ENCODE data around the gene SLC25A33.

SLC25A33 gene

DNA sequence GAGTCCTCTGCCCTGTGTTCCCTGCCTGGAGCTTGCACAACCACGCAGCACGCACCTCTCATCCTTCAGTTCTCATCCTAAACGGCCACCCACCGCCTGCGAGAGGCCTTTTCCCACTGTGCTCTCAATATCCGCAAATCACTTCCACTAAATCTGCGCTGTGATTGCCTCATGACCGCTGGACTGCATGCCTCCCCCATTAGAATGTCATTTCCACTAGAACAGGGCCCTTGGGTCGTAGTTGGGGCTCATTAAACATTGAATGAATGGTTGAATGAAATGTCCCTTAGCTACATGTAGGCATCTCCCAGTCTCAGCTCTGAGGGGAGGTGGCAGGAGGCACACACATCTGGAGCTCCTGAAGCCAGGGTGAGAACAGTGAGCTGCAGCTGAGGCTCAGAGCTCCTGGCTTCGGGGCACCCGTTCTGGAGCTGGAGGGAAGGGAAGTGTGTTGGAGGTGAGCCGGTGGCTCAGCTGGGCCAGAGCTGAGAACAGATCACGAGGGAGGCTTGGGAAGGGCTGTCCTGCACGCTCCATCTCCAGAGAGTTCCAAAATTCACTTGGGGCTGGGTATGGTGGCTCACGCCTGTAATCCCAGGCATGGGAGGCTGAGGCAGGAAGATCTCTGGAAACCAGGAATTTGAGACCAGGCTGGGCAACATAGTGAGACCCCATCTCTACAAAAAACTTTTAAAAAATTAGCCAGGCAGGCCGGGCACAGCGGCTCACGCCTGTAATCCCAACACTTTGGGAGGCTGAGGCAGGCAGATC, 79.8 kb downstream of the SLC25A33 start:
- in situ Hi-C loops (cut with MboI; ENCODE audit: low sequenced_read_pairs): no loop called here

DNA sequence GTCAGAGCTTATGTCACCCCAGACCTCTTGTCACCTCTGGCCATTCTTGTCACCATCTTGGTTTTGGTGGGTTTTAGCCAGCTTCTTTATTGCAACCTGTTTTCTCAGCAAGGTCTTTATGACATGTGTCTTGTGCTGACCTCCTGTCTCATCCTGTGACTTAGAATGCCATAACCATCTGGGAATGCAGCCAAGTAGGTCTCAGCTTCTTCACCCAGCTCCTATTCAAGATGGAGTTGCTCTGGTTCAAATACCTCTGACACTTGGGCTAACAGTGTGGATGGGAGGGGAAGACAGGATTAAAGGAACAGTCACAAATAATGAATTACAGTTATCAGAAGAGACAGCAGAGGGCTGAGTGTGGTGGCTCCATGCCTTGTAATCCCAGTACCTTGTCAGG, 81.8 kb downstream of the SLC25A33 start:
- in situ Hi-C loops (cut with MboI; ENCODE audit: low sequenced_read_pairs): loop anchor here (10.0 kb wide), 1 partner anchor 244 kb away; no protein-coding TSS in a partner anchor

- in situ Hi-C loops (cut with MboI; ENCODE audit: low sequenced_read_pairs): loop anchor here (10.0 kb wide), 1 partner anchor 241 kb away; no protein-coding TSS in a partner anchor
Measured at GRCh38 chr1:9624081-9624480, 84.8 kb downstream of the SLC25A33 start.

GRCh38 chr1:9625030-9625429, 85.8 kb downstream of the SLC25A33 start:
- in situ Hi-C loops (cut with MboI; ENCODE audit: low sequenced_read_pairs): loop anchor here (5.0 to 10.0 kb wide), 2 partner anchors 92 to 240 kb away; no protein-coding TSS in a partner anchor

DNA sequence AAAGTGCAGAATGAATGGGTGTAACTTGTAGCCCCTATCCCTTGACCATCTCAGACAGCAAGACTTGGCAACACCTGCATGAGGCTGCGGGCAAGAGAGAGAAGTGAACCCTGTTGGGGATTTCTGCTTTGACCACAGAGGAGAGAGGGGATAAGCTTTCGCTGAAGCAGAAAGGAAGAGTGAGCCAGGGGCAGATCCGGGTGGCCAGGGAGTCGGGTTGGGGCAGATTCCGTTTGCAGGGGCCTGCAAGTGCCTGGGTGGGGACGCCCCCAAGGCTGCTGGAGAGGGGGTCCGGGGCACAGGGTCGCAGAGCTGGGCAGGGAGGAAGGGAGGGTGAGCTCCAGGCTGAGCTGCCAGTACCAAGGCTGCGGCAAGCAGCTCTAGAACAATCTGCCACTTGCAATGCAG, 86.9 kb downstream of the SLC25A33 start:
- in situ Hi-C loops (cut with MboI; ENCODE audit: low sequenced_read_pairs): loop anchor here (5.0 to 10.0 kb wide), 2 partner anchors 91 to 239 kb away; no protein-coding TSS in a partner anchor

- in situ Hi-C loops (cut with MboI; ENCODE audit: low sequenced_read_pairs): loop anchor here (5.0 to 10.0 kb wide), 2 partner anchors 89 to 236 kb away; no protein-coding TSS in a partner anchor
Measured at GRCh38 chr1:9628541-9629444, 89.5 kb downstream of the SLC25A33 start.

GRCh38 chr1:9629445-9630201, 90.4 kb downstream of the SLC25A33 start:
- in situ Hi-C loops (cut with MboI; ENCODE audit: low sequenced_read_pairs): loop anchor here (5.0 to 10.0 kb wide), 2 partner anchors 88 to 235 kb away; no protein-coding TSS in a partner anchor

DNA sequence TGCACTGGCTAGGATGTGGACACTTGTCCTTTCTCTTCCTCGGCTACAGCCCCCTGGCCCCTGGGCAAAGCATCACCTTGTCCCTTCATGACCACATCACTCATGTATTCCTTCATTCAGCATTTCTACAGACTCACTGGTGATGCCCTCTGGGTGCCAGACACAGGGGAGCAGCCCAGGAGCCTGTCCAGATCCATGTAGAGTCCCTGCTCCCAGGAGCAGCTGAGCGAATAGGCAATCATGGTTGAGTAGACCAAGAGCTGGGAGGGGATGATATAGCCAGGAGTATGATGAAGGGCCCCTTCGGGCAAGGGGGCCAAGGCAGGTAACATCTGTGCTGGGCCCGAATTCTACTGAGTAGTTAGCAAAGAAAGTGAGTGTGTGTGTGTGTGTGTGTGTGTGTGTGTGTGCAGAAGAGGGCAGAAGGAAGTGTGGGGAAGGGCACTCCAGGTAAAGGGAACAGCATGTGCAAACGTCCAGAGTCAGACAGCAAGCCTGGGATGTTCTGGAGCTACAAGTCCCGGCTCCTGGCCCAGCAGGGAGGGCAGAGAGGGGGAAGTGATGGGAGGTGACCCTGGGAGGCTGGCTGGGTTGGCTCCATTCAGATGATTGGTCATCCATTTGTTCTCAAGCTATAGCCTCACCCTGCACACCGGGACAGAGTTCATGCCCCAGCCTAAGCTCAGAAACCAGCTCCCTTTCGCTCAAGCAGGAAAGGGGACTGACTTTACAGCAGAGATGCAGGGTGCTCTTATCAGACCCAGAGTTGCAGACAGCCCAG, 91.3 kb downstream of the SLC25A33 start:
- in situ Hi-C loops (cut with MboI; ENCODE audit: low sequenced_read_pairs): no loop called here

DNA sequence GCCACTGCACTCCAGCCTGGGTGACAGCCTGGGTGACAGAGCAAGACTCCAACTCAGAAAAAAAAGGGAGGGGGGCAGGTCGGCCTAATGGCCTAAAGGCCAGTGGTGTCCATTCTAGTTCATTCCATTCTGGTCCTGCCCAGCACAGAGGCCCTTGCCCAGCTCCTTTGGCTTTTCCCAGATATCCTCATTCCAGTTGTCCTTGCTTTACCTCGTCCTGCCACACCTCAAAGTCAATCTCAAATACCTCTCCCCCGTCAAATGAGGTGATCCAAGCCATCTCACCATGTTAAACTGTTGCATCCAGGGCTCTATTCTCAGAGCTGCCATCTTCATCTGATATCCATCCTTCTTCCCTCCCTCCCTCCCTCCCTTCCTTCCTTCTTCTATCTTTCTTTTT, 92.3 kb downstream of the SLC25A33 start:
- in situ Hi-C loops (cut with MboI; ENCODE audit: low sequenced_read_pairs): no loop called here

GRCh38 chr1:9633493-9633892, 94.2 kb downstream of the SLC25A33 start:
- in situ Hi-C loops (cut with MboI; ENCODE audit: low sequenced_read_pairs): no loop called here

DNA sequence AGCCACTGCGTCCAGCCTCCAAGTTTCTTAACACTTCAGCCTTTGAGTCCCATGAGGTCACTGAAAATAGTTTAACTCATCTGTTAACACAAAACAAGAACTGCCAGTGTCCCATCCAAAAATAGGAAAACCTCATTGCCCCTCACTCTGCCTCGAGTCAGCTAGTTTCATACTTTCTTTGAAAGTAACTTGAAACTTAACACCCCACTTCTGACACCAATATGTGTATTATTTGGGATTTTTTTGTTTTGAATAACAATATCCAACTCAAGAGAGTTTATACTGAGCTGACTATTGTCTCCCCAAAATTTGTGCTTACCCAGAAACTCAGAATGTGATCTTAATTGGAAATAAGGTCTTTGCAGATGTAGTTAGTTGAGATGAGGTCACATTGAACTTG, 95.3 kb downstream of the SLC25A33 start:
- in situ Hi-C loops (cut with MboI; ENCODE audit: low sequenced_read_pairs): no loop called here

Measured in HL-60/S4 (cell line).